ENCODE results near the gene IP6K3.

Gene IP6K3

GRCh38 chr6:33748841-33749240 is 2.1 kb upstream of the IP6K3 start:
- no peak for TF ChIP-seq REST (IDR thresholded peaks at IDR 0.05; ENCODE audit: insufficient read depth in 1 of 2, low read depth in 2 of 2, low read length in 2 of 2)
- no peak for TF ChIP-seq SIN3A (IDR thresholded peaks at IDR 0.05; ENCODE audit: borderline replicate concordance, insufficient read depth, low read length)

GRCh38 chr6:33747823-33748222 is 1.1 kb upstream of the IP6K3 start:
- TF ChIP-seq TAF1 (IDR thresholded peaks at IDR 0.05; ENCODE audit: borderline replicate concordance, insufficient read depth, low read length) (no peak), POLR2AphosphoS5 (IDR thresholded peaks at IDR 0.05; ENCODE audit: low read depth, low read length) (no peak), FOXP2 (optimal IDR thresholded peaks at IDR 0.05; ENCODE audit: borderline replicate concordance, extremely low read depth, extremely low read length, insufficient read depth) (no peak), REST (IDR thresholded peaks at IDR 0.05; ENCODE audit: insufficient read depth in 1 of 2, low read depth in 2 of 2, low read length in 2 of 2) (no peak), SIN3A (IDR thresholded peaks at IDR 0.05; ENCODE audit: borderline replicate concordance, insufficient read depth, low read length) (no peak)

GRCh38 chr6:33746036-33746600 is 587 bp downstream of the IP6K3 start:
- TF ChIP-seq FOXP2 (optimal IDR thresholded peaks at IDR 0.05; ENCODE audit: borderline replicate concordance, extremely low read depth, extremely low read length, insufficient read depth) (no peak), TAF1 (IDR thresholded peaks at IDR 0.05; ENCODE audit: borderline replicate concordance, insufficient read depth, low read length) (no peak), REST (IDR thresholded peaks at IDR 0.05; ENCODE audit: insufficient read depth in 1 of 2, low read depth in 2 of 2, low read length in 2 of 2) (no peak)

GRCh38 chr6:33745548-33745947 is 1.2 kb downstream of the IP6K3 start:
- no peak for TF ChIP-seq POLR2AphosphoS5 (IDR thresholded peaks at IDR 0.05; ENCODE audit: low read depth, low read length)
- no peak for TF ChIP-seq REST (IDR thresholded peaks at IDR 0.05; ENCODE audit: insufficient read depth in 1 of 2, low read depth in 2 of 2, low read length in 2 of 2)
- no peak for TF ChIP-seq TAF1 (IDR thresholded peaks at IDR 0.05; ENCODE audit: borderline replicate concordance, insufficient read depth, low read length)
- no peak for TF ChIP-seq SIN3A (IDR thresholded peaks at IDR 0.05; ENCODE audit: borderline replicate concordance, insufficient read depth, low read length)
- no peak for TF ChIP-seq FOXP2 (optimal IDR thresholded peaks at IDR 0.05; ENCODE audit: borderline replicate concordance, extremely low read depth, extremely low read length, insufficient read depth)

DNA sequence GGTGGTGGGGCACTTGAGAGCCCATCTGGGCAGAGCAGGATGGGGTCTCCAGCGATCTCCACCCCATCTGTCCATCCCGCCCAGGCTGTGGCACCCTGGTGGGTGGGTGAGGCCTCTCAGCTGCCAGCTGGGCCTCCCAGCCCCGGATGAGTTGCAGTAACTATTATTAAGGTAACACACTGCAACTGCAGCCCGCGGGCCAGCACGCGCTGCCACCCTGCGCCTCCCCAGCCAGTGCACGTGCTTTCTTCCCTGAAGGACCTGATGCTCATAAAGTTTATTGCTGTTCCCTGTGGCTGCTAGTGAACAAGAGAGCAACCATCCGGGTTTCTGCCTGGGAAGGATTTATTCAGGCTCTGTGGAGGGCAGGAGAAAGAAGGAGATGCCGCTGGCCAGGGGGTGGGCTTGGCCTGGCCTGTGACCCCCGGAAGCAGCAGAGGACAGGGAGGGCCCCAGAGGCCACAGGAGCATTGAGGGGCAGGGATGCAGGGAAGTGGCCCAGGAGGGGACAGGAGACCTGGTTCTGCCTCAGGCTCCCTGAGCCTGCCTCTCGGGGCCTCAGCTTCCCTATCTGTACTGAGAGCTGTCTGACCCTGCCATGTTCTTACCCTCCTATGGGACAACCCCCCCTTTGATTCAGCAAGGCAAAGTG is 1.7 kb downstream of the IP6K3 start:
- no peak for TF ChIP-seq SIN3A (IDR thresholded peaks at IDR 0.05; ENCODE audit: borderline replicate concordance, insufficient read depth, low read length)
- no peak for TF ChIP-seq POLR2AphosphoS5 (IDR thresholded peaks at IDR 0.05; ENCODE audit: low read depth, low read length)
- no peak for TF ChIP-seq REST (IDR thresholded peaks at IDR 0.05; ENCODE audit: insufficient read depth in 1 of 2, low read depth in 2 of 2, low read length in 2 of 2)
- no peak for TF ChIP-seq FOXP2 (optimal IDR thresholded peaks at IDR 0.05; ENCODE audit: borderline replicate concordance, extremely low read depth, extremely low read length, insufficient read depth)
- no peak for TF ChIP-seq TAF1 (IDR thresholded peaks at IDR 0.05; ENCODE audit: borderline replicate concordance, insufficient read depth, low read length)

All from PFSK-1 (cell line).